ENCODE measurements around the gene KIAA1328. TPM values are rescaled to one million over a fixed set of nuclear protein-coding genes. Genes with fewer than 3 reads are reported as not detected.

The KIAA1328 gene
- total and polyA plus RNA-seq, 2 donors (not counting 3 experiments of a cell fraction or from before 2014, with no cell fraction given) = 2.7 to 6.5 TPM

GRCh38 chr18:37160038-37160820, 331.3 kb downstream of the KIAA1328 start:
- Histone ChIP-seq H3K4me1 (ENCODE audit: control insufficient read depth, extremely low read depth, insufficient read depth, low read length) (no peaks in the 10 kb centered on the region), H3K9ac (replicated peaks; ENCODE audit: extremely low read depth, insufficient read depth, low read length) (no peak overlapping the region), H3K27me3 (ENCODE audit: control insufficient read depth in 2 of 2, insufficient read depth in 2 of 2, low read length in 2 of 2) (no peaks in the 10 kb centered on the region), H3K79me2 (ENCODE audit: control insufficient read depth, insufficient read depth, low read length) (no peaks in the 10 kb centered on the region), H3K9me1 (replicated peaks; ENCODE audit: control insufficient read depth, extremely low read depth, insufficient read depth, low read length) (no peaks in the 10 kb centered on the region), H3K9me3 (replicated peaks; ENCODE audit: control insufficient read depth, insufficient read depth, low read length) (no peaks in the 10 kb centered on the region), H2AFZ (ENCODE audit: low read depth, low read length) (no peak overlapping the region), H3K4me3 (replicated peaks in 1 of 3; ENCODE audit: insufficient read depth in 1 of 3, low read depth in 1 of 3, low read length in 3 of 3) (no peak overlapping the region), H3K4me2 (ENCODE audit: insufficient read depth, low read length) (no peak overlapping the region), H4K20me1 (replicated peaks; ENCODE audit: control insufficient read depth, extremely low read depth, insufficient read depth, low read length) (no peaks in the 10 kb centered on the region), H3K36me3 (ENCODE audit: control insufficient read depth in 2 of 2, extremely low read depth in 1 of 2, insufficient read depth in 2 of 2, low read length in 2 of 2) (no peaks in the 10 kb centered on the region), H3K27ac (ENCODE audit: insufficient read depth, low read depth, low read length) (no peak overlapping the region)
- no TSS peak for BruUV-seq (replicated peaks)
- FAIRE-seq (no peak), DNase-seq (ENCODE audit: low read depth, low spot score) (no peak)
- dilution Hi-C loops (cut with MboI; ENCODE audit: extremely low pct_ligation_motif_present, low sequenced_read_pairs) = no loop called here
- ChIA-PET POLR2A (no interaction called here), CTCF (no interaction called here)
- TF ChIP-seq JUN (IDR thresholded peaks at IDR 0.05; ENCODE audit: borderline replicate concordance, insufficient read depth, insufficient read length, low read depth) (no peak), POLR2A (IDR thresholded peaks at IDR 0.05; ENCODE audit: low read depth, low read length) (no peak), CTCF (IDR thresholded peaks at IDR 0.05; ENCODE audit: extremely low read depth in 1 of 2, insufficient read depth in 1 of 2, low read depth in 1 of 2, low read length in 2 of 2) (no peak), EZH2 (IDR thresholded peaks at IDR 0.05; ENCODE audit: borderline replicate concordance, low read depth, low read length, severe bottlenecking) (no peak), FOS (IDR thresholded peaks at IDR 0.05; ENCODE audit: borderline replicate concordance, insufficient read depth, low read length) (no peak), MYC (IDR thresholded peaks at IDR 0.05; ENCODE audit: low read depth, low read length) (no peak)
- TF ChIP-seq, protein P1, sequence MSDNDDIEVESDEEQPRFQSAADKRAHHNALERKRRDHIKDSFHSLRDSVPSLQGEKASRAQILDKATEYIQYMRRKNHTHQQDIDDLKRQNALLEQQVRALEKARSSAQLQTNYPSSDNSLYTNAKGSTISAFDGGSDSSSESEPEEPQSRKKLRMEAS (IDR thresholded peaks at IDR 0.05; ENCODE audit: insufficient read depth, insufficient read length) = no peak
- intact Hi-C loops (cut with micrococcal nuclease) = loop anchor here (10.0 kb wide), 1 partner anchor 155 kb away; no protein-coding TSS in a partner anchor
